Sigmoid colon (tissue), 4 donors: ENCODE data around the gene KRTAP10-5.

Experiments
- POLR2A ChIP-seq, 2 donors: fragments of 450-650 bp; IDR thresholded peaks; one replicate each; pipeline ENCODE4 v1.6.1; 2016; ENCODE audit warnings: antibody characterized with exemption in 2 of 2, mild to moderate bottlenecking in 2 of 2, moderate library complexity in 2 of 2
- POLR2AphosphoS5 ChIP-seq, 4 donors: sonication (generic); formaldehyde crosslinking; IDR thresholded peaks; one replicate each; pipeline ENCODE4 v1.6.1; 2017; ENCODE audit warnings: antibody characterized with exemption in 4 of 4
- TF ChIP-seq, protein P1 (sequence below), 4 experiments: fragments of 450-650 bp in 3 of 4; fragments of 200-600 bp in 1 of 4; IDR thresholded peaks; one replicate each; pipeline ENCODE4 v1.5.1; 2016 to 2019; ENCODE audit warnings: antibody characterized with exemption in 4 of 4, mild to moderate bottlenecking in 3 of 4, moderate library complexity in 2 of 4

GRCh38 chr21:44575307-44576024 lies 4.9 kb downstream of the KRTAP10-5 start:
- TF ChIP-seq, protein P1, sequence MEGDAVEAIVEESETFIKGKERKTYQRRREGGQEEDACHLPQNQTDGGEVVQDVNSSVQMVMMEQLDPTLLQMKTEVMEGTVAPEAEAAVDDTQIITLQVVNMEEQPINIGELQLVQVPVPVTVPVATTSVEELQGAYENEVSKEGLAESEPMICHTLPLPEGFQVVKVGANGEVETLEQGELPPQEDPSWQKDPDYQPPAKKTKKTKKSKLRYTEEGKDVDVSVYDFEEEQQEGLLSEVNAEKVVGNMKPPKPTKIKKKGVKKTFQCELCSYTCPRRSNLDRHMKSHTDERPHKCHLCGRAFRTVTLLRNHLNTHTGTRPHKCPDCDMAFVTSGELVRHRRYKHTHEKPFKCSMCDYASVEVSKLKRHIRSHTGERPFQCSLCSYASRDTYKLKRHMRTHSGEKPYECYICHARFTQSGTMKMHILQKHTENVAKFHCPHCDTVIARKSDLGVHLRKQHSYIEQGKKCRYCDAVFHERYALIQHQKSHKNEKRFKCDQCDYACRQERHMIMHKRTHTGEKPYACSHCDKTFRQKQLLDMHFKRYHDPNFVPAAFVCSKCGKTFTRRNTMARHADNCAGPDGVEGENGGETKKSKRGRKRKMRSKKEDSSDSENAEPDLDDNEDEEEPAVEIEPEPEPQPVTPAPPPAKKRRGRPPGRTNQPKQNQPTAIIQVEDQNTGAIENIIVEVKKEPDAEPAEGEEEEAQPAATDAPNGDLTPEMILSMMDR (IDR thresholded peaks at IDR 0.05): no peak
- TF ChIP-seq POLR2AphosphoS5 (IDR thresholded peaks at IDR 0.05): no peak
- TF ChIP-seq POLR2A (IDR thresholded peaks at IDR 0.05): no peak
